Vagina (tissue), 2 donors: ENCODE measurements around the gene ITSN1. TPM values are rescaled to one million over a fixed set of nuclear protein-coding genes. Genes with fewer than 3 reads are reported as not detected.

Experiments
- DNase-seq, 2 donors: peaks; one replicate each; pipeline ENCODE4 v3.0.0-alpha.2; 2017; ENCODE audit errors: extremely low spot score in 2 of 2
- H3K27ac ChIP-seq: fragments of 200-600 bp; sonication (generic); one replicate; pipeline ENCODE4 v1.5.1; 2019
- H3K27me3 ChIP-seq: fragments of 200-600 bp; sonication (generic); one replicate; pipeline ENCODE4 v1.5.1; 2019
- H3K36me3 ChIP-seq, 2 donors: fragments of 200-600 bp; sonication (generic); one replicate each; pipeline ENCODE4 v1.5.1; 2017 to 2019
- H3K4me1 ChIP-seq: fragments of 200-600 bp; sonication (generic); one replicate; pipeline ENCODE4 v1.5.1; 2019
- H3K4me3 ChIP-seq, 2 donors: fragments of 200-600 bp; sonication (generic); 1 replicate in 1 of 2; 2 replicates in 1 of 2; pipeline ENCODE4 v1.5.1; 2016 to 2019
- H3K9me3 ChIP-seq: fragments of 200-600 bp; sonication (generic); one replicate; pipeline ENCODE4 v1.5.1; 2019
- POLR2A ChIP-seq, 2 donors: fragments of 450-650 bp; IDR thresholded peaks; one replicate each; pipeline ENCODE4 v1.6.1; 2017; ENCODE audit warnings: antibody characterized with exemption in 2 of 2, mild to moderate bottlenecking in 2 of 2, moderate library complexity in 2 of 2
- POLR2AphosphoS5 ChIP-seq, 2 donors: sonication (generic); formaldehyde crosslinking; IDR thresholded peaks; one replicate each; pipeline ENCODE4 v1.9.0; 2017; ENCODE audit warnings: antibody characterized with exemption in 2 of 2, mild to moderate bottlenecking in 2 of 2, low read depth in 1 of 2; ENCODE audit not compliant: insufficient read depth in 1 of 2
- intact Hi-C: fragments of 100-400 bp; cut with DNase I; formaldehyde crosslinking; loops from one replicate; pipeline ENCODE4 v1.15.1; 2023
- total RNA-seq: library from RNA; depleted of rRNA; stranded (reverse); fragments of >200 nt; gene quantifications from one replicate; pipeline ENCODE4 v1.2.3, GENCODE V29; 2016
- TF ChIP-seq, protein P1 (sequence below), 3 experiments: fragments of 450-650 bp in 2 of 3; fragments of 200-600 bp in 1 of 3; sonication (generic) in 1 of 3; IDR thresholded peaks; one replicate each; pipeline ENCODE4 v1.5.1; 2017 to 2019; ENCODE audit warnings: antibody characterized with exemption in 3 of 3, mild to moderate bottlenecking in 2 of 3, moderate library complexity in 2 of 3

Gene ITSN1
- total RNA-seq, 1 donor from 2014 or later = 46.9 TPM

DNA sequence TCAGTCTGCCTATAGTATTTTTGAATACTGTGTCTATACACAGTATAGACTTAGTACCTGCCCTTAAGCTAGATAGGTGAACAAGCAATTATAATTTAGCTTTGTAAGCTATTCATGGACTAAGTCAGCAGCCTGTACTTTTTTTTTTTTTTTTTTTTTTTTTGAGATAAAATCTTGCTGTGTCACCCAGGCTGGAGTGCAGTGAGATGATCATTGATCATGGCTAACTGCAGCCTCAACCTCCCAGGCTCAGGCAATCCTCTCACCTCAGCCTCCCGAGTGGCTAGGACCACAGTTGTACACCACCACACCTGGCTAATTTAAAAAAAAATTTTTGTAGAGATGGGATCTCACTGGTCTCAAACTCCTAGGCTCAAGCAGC, 17.3 kb downstream of the ITSN1 start:
- Histone ChIP-seq H3K4me3 (no peak overlapping the region), H3K27me3 (no peaks in the 10 kb centered on the region), H3K9me3 (no peaks in the 10 kb centered on the region), H3K36me3 (no peaks in the 10 kb centered on the region), H3K4me1 (peaks cover 52% of the 10 kb centered on the region), H3K27ac (no peak overlapping the region)
- TF ChIP-seq, protein P1, sequence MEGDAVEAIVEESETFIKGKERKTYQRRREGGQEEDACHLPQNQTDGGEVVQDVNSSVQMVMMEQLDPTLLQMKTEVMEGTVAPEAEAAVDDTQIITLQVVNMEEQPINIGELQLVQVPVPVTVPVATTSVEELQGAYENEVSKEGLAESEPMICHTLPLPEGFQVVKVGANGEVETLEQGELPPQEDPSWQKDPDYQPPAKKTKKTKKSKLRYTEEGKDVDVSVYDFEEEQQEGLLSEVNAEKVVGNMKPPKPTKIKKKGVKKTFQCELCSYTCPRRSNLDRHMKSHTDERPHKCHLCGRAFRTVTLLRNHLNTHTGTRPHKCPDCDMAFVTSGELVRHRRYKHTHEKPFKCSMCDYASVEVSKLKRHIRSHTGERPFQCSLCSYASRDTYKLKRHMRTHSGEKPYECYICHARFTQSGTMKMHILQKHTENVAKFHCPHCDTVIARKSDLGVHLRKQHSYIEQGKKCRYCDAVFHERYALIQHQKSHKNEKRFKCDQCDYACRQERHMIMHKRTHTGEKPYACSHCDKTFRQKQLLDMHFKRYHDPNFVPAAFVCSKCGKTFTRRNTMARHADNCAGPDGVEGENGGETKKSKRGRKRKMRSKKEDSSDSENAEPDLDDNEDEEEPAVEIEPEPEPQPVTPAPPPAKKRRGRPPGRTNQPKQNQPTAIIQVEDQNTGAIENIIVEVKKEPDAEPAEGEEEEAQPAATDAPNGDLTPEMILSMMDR (IDR thresholded peaks at IDR 0.05) = no peak
- TF ChIP-seq POLR2A (IDR thresholded peaks at IDR 0.05) (no peak), POLR2AphosphoS5 (IDR thresholded peaks at IDR 0.05; ENCODE audit: insufficient read depth in 1 of 2, low read depth in 1 of 2) (no peak)
- no peak for DNase-seq
- intact Hi-C loops = no loop called here

DNA sequence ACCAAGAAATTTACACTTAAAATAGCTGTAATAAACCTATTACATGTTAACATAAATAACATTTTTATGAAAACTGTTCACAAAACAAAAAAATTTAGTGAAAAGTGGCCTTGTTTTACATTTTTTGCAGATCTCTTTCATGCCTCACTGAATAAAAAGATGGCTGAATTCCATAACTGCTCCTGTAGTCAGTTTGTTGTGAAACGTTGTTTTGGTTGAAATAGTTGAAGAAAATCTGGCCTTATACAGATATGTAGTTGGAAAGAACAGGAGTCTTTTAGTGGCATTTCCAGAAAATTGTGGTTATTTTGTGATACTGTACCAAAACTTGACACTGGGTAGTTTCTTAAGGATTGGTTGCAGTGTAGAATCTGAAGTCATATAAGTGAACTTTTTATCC, 18.1 kb downstream of the ITSN1 start:
- Histone ChIP-seq H3K36me3 (no peaks in the 10 kb centered on the region), H3K27ac (no peak overlapping the region), H3K27me3 (no peaks in the 10 kb centered on the region), H3K4me3 (no peak overlapping the region), H3K4me1 (peaks cover 47% of the 10 kb centered on the region), H3K9me3 (no peaks in the 10 kb centered on the region)
- intact Hi-C loops = no loop called here
- TF ChIP-seq, protein P1 (IDR thresholded peaks at IDR 0.05) = no peak
- TF ChIP-seq POLR2AphosphoS5 (IDR thresholded peaks at IDR 0.05; ENCODE audit: insufficient read depth in 1 of 2, low read depth in 1 of 2) = no peak
- no peak for TF ChIP-seq POLR2A (IDR thresholded peaks at IDR 0.05)
- DNase-seq = no peak

DNA sequence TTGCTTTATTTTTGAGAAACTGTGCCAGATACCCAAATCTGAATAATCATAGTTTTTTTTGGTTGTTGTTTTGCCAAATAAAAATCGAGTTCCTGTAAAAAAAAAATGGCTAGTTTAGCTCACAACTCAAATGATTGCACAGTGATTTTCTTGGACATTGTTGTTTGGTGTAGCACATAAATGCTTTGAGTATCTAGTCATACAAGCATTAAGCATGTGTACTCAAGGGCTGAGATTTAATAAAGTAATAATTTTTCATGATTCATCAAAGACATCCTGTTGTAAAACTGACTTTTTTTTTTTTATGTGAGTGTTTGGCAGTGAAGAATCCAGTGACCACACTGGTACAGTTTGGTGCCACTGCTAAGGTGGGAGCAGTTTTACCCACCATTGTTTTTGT, 18.8 kb downstream of the ITSN1 start:
- H3K36me3 ChIP-seq = no peaks in the 10 kb centered on the region
- intact Hi-C loops = no loop called here
- H3K4me3 ChIP-seq = no peak overlapping the region
- peaks cover 40% of the 10 kb centered on the region for H3K4me1 ChIP-seq
- H3K27me3 ChIP-seq = no peaks in the 10 kb centered on the region
- TF ChIP-seq POLR2AphosphoS5 (IDR thresholded peaks at IDR 0.05; ENCODE audit: insufficient read depth in 1 of 2, low read depth in 1 of 2) (no peak), POLR2A (IDR thresholded peaks at IDR 0.05) (no peak)
- TF ChIP-seq, protein P1 (IDR thresholded peaks at IDR 0.05) = no peak
- H3K27ac ChIP-seq = no peak overlapping the region
- DNase-seq = no peak
- H3K9me3 ChIP-seq = no peaks in the 10 kb centered on the region

DNA sequence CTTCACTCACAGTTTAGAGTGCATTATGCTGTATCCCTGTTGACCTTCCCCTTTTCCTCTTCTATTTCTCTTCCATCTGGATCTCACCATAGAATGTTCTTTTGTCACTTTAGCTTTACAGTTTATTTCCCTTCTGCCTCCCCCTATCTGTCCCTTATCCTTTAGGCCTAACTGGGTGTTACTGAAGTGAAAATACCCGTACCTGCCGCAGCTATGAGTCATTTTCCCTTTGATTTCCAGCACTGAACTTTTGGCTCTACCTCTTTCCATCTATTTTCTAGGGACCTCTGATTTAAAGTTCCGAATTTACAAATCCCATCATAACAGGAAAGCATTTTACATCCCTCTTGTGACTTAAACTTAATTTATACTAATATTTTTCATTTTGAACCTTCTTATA, 19.7 kb downstream of the ITSN1 start:
- intact Hi-C loops = no loop called here
- Histone ChIP-seq H3K27me3 (no peaks in the 10 kb centered on the region), H3K27ac (no peak overlapping the region), H3K9me3 (no peaks in the 10 kb centered on the region), H3K36me3 (no peaks in the 10 kb centered on the region), H3K4me1 (peaks cover 31% of the 10 kb centered on the region), H3K4me3 (no peak overlapping the region)
- no peak for DNase-seq
- no peak for TF ChIP-seq POLR2AphosphoS5 (IDR thresholded peaks at IDR 0.05; ENCODE audit: insufficient read depth in 1 of 2, low read depth in 1 of 2)

DNA sequence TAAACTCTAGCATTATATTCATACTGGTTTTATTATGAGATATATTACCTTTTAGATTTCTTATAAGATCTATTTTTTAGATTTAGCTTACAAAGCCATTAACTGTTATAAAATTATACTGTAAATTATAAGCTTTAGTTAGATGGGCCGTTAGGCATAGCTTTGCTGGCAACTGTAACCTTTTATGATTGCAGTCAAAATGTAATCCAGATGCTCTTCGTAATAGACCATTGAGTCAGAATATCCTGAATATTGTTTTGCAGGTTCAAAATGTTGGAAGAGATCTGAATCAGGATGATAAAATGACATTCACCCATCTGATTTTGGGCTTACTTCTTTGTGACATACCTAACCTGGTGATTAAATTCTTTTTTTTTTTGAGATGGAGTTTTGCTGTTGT, 20.9 kb downstream of the ITSN1 start:
- Histone ChIP-seq H3K27ac (no peak overlapping the region), H3K4me3 (no peak overlapping the region), H3K9me3 (no peaks in the 10 kb centered on the region), H3K36me3 (no peaks in the 10 kb centered on the region), H3K4me1 (peaks cover 23% of the 10 kb centered on the region), H3K27me3 (no peaks in the 10 kb centered on the region)
- intact Hi-C loops = no loop called here
- TF ChIP-seq, protein P1 (IDR thresholded peaks at IDR 0.05) = no peak
- TF ChIP-seq POLR2A (IDR thresholded peaks at IDR 0.05) (no peak), POLR2AphosphoS5 (IDR thresholded peaks at IDR 0.05; ENCODE audit: insufficient read depth in 1 of 2, low read depth in 1 of 2) (no peak)
- no peak for DNase-seq

DNA sequence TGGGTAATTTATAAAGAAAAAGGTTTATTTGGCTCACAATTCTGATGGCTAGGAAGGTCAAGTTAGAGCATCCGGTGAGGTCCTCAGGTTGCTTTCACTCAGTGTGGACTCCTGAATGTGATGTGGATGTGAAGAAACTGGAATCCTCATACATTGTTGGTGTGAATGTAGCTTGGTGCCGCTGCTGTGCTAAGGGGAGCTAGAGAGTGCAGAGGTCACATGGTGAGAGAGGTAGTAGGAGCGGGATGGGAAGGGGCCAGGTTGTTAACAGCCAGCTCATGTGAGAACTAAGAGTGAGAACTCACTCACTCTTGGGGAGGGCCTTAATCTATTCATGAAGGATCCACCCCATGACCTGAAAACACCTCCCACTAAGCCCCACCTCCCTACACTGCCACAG, 21.8 kb downstream of the ITSN1 start:
- Histone ChIP-seq H3K27me3 (no peaks in the 10 kb centered on the region), H3K27ac (no peak overlapping the region), H3K4me3 (no peak overlapping the region), H3K4me1 (peaks cover 23% of the 10 kb centered on the region), H3K36me3 (no peaks in the 10 kb centered on the region), H3K9me3 (no peaks in the 10 kb centered on the region)
- TF ChIP-seq POLR2AphosphoS5 (IDR thresholded peaks at IDR 0.05; ENCODE audit: insufficient read depth in 1 of 2, low read depth in 1 of 2) (no peak), POLR2A (IDR thresholded peaks at IDR 0.05) (no peak)
- TF ChIP-seq, protein P1 (IDR thresholded peaks at IDR 0.05) = no peak
- no peak for DNase-seq
- intact Hi-C loops = no loop called here
